Esophagus muscularis mucosa (tissue), 2 donors: Measurements from ENCODE around the gene MTERF4.

Source experiments
- EP300 ChIP-seq: sonication (generic); formaldehyde crosslinking; IDR thresholded peaks from one replicate; pipeline ENCODE4 v1.6.1; 2017; ENCODE audit warnings: antibody characterized with exemption
- POLR2A ChIP-seq: fragments of 450-650 bp; IDR thresholded peaks from one replicate; pipeline ENCODE4 v1.6.1; 2017; ENCODE audit warnings: antibody characterized with exemption, moderate library complexity, mild to moderate bottlenecking, low read depth

- TF ChIP-seq EP300 (no peak), POLR2A (no peak)
Measured at GRCh38 chr2:241068942-241069810, 32.9 kb downstream of the MTERF4 start.
